OCI-LY1 (cell line): ENCODE measurements around the gene ERI2.
A peak's percentile ranks its signal among the peaks of the same experiment; 100 is the strongest.

Experiments used
- EZH2 ChIP-seq: fragments of 200-600 bp; sonication (generic), shearing (Covaris generic); IDR thresholded peaks from 2 replicates; pipeline ENCODE4 v1.8.0; 2017; ENCODE audit warnings: borderline replicate concordance, mixed run types, mild to moderate bottlenecking, antibody characterized with exemption, low read length, moderate library complexity, mixed read lengths
- TF ChIP-seq, protein P1 (sequence below): fragments of 200-600 bp; sonication (generic), shearing (Covaris generic); IDR thresholded peaks from 2 replicates; pipeline ENCODE4 v1.5.1; 2017; ENCODE audit warnings: mild to moderate bottlenecking, antibody characterized with exemption, low read length, moderate library complexity, mixed read lengths

DNA sequence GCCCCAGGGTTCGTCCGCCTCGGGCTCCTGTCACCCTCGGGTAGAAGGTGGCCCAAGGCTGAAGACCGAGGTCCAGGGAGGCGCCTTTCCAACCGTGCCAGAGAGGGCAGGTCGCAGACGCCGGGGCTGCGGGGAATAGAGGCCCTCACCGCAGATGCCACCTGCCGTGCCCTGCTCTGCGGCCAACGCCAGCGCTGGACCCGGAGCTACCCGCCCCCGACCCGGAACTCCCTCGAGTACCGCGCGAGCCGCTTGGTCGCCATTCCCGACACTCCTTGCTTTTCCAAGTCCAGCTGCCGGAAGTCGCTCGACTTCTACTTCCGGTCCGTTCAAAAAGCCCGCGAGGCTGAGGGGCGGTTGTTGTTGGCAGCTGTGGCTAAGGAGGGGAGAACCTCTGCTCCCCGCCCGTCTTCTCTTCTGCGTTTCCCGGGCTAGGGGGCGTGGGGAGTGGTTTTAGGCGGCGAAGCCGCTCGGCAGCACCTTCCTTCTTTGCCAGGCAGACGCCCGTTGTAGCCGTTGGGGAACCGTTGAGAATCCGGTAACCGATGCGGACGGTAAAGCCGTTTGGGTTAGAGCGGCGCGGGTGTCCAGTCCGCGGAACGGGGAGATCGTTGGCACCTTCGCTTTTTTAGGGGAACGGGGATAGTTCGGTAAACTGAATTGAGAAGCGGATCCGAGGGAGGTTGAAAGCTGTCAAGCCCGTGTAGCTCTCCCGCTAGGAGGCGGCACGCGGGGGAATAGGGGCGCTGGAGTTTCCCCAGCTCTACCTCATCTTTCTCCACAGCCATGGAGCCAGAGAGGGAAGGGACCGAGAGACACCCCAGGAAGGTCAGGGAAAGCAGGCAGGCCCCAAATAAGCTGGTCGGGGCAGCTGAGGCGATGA lies at the start of gene ERI2, which contains the start of gene REXO5:
- TF ChIP-seq, protein P1, sequence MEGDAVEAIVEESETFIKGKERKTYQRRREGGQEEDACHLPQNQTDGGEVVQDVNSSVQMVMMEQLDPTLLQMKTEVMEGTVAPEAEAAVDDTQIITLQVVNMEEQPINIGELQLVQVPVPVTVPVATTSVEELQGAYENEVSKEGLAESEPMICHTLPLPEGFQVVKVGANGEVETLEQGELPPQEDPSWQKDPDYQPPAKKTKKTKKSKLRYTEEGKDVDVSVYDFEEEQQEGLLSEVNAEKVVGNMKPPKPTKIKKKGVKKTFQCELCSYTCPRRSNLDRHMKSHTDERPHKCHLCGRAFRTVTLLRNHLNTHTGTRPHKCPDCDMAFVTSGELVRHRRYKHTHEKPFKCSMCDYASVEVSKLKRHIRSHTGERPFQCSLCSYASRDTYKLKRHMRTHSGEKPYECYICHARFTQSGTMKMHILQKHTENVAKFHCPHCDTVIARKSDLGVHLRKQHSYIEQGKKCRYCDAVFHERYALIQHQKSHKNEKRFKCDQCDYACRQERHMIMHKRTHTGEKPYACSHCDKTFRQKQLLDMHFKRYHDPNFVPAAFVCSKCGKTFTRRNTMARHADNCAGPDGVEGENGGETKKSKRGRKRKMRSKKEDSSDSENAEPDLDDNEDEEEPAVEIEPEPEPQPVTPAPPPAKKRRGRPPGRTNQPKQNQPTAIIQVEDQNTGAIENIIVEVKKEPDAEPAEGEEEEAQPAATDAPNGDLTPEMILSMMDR: peak; percentile 55; the same call in 1 of the 2 replicates
- no peak for TF ChIP-seq EZH2
